Astrocyte of the spinal cord (primary cell): Measurements from ENCODE around the gene PPP2R5D.

Experiments used
- DNase-seq: peaks from one replicate; pipeline ENCODE4 v3.0.0; 2011; ENCODE audit warnings: low read depth, low spot score
- H3K4me3 ChIP-seq: 2 replicates; pipeline ENCODE4 v1.5.1; 2011; ENCODE audit warnings: low read depth, mild to moderate bottlenecking, low read length, moderate library complexity
- CTCF ChIP-seq: IDR thresholded peaks from 2 replicates; pipeline ENCODE4 v1.5.1; 2012; ENCODE audit warnings: low read depth, mild to moderate bottlenecking, low read length, inconsistent platforms
- in situ Hi-C: cut with HindIII; loops from 2 replicates; pipeline ENCODE4 v1.10.0; 2017; ENCODE audit warnings: low sequenced_read_pairs

Gene PPP2R5D

GRCh38 chr6:42984001-42984923 lies at the start of gene PPP2R5D:
PPP2R5D (plus strand) TSS chr6:42984570; CDS start chr6:42984678, 108 bp downstream.
- peak; percentile 100 for DNase-seq
- peak within 1 kb of the TSS; percentile 73 for H3K4me3 ChIP-seq
- in situ Hi-C loops: no loop called here
- no peak for TF ChIP-seq CTCF

GRCh38 chr6:42935322-42935721 lies 49.0 kb upstream of the PPP2R5D start:
- no peak for DNase-seq
- in situ Hi-C loops: no loop called here
- no peak overlapping the region for H3K4me3 ChIP-seq
- TF ChIP-seq CTCF: no peak

- DNase-seq: no peak
- in situ Hi-C loops: no loop called here
- no peak overlapping the region for H3K4me3 ChIP-seq
- TF ChIP-seq CTCF: no peak
Measured at GRCh38 chr6:42936398-42936797, 48.0 kb upstream of the PPP2R5D start.

GRCh38 chr6:42937548-42938427 lies 46.6 kb upstream of the PPP2R5D start:
- H3K4me3 ChIP-seq: no peak overlapping the region
- no peak for DNase-seq
- no peak for TF ChIP-seq CTCF
- in situ Hi-C loops: no loop called here

GRCh38 chr6:42938428-42938796 lies 46.0 kb upstream of the PPP2R5D start:
- DNase-seq: no peak
- in situ Hi-C loops: no loop called here
- no peak overlapping the region for H3K4me3 ChIP-seq
- TF ChIP-seq CTCF: no peak

GRCh38 chr6:42938987-42939809 lies 45.2 kb upstream of the PPP2R5D start:
- H3K4me3 ChIP-seq: no peak overlapping the region
- DNase-seq: no peak
- no peak for TF ChIP-seq CTCF
- in situ Hi-C loops: no loop called here
